HepG2 (cell line): ENCODE measurements around the gene SLC25A28. TPM values are rescaled to one million over a fixed set of nuclear protein-coding genes. Genes with fewer than 3 reads are reported as not detected.
A peak's percentile ranks its signal among the peaks of the same experiment; 100 is the strongest.

Experiments
- CREB1 ChIP-seq, 2 experiments: fragments of 450-650 bp in 1 of 2; IDR thresholded peaks; 2 replicates each; pipeline ENCODE4 v1.6.1; 2016 to 2017; ENCODE audit warnings: control low read depth in 1 of 2, mild to moderate bottlenecking in 1 of 2, missing compliant biosample characterization in 1 of 2, missing genetic modification characterization in 1 of 2
- FOSL1 ChIP-seq: sonication (generic); formaldehyde crosslinking; IDR thresholded peaks from 2 replicates; pipeline ENCODE4 v1.9.0; 2021; ENCODE audit warnings: missing genetic modification reagents, borderline replicate concordance
- HNRNPK ChIP-seq: fragments of 200-400 bp; formaldehyde crosslinking; IDR thresholded peaks from 2 replicates; pipeline ENCODE4 v1.6.1; 2018; ENCODE audit warnings: low read length, low read depth, moderate library complexity, mild to moderate bottlenecking; ENCODE audit not compliant: poor library complexity, severe bottlenecking
- KDM4B ChIP-seq: sonication (generic); formaldehyde crosslinking; IDR thresholded peaks from 2 replicates; pipeline ENCODE4 v1.4.0; 2020; ENCODE audit warnings: missing genetic modification reagents
- NONO ChIP-seq, 2 experiments: fragments of 450-650 bp in 1 of 2; sonication (generic) in 1 of 2; formaldehyde crosslinking in 1 of 2; IDR thresholded peaks in 1 of 2; conservative IDR thresholded peaks in 1 of 2; 2 replicates each; pipeline versions ENCODE4 v1.6.1 to v1.8.0; 2017 to 2022; ENCODE audit warnings: mild to moderate bottlenecking in 1 of 2, missing genetic modification reagents in 1 of 2, moderate library complexity in 1 of 2
- RARA ChIP-seq: IDR thresholded peaks from 2 replicates; pipeline ENCODE4 v1.6.1; 2016; ENCODE audit warnings: missing genetic modification reagents, missing compliant biosample characterization
- SP4 ChIP-seq: sonication (generic); formaldehyde crosslinking; IDR thresholded peaks from 2 replicates; pipeline ENCODE4 v1.8.1; 2023; ENCODE audit warnings: mild to moderate bottlenecking, missing genetic modification reagents
- SRSF9 ChIP-seq: fragments of 200-400 bp; formaldehyde crosslinking; IDR thresholded peaks from 2 replicates; pipeline ENCODE4 v1.6.1; 2018; ENCODE audit warnings: borderline replicate concordance, mild to moderate bottlenecking, low read depth, low read length; ENCODE audit not compliant: insufficient read depth, poor library complexity, severe bottlenecking
- ZEB1 ChIP-seq: IDR thresholded peaks from 2 replicates; pipeline ENCODE4 v1.6.1; 2012; ENCODE audit warnings: mild to moderate bottlenecking, low read depth, inconsistent platforms; ENCODE audit not compliant: insufficient replicate concordance
- ZNF142 ChIP-seq: sonication (generic); formaldehyde crosslinking; IDR thresholded peaks from 2 replicates; pipeline ENCODE4 v1.4.0; 2020; ENCODE audit warnings: missing genetic modification reagents
- ZNF20 ChIP-seq: sonication (generic); formaldehyde crosslinking; IDR thresholded peaks from 2 replicates; pipeline ENCODE4 v1.4.0; 2020; ENCODE audit warnings: mild to moderate bottlenecking, moderate library complexity, missing genetic modification reagents
- ZNF276 ChIP-seq: sonication (generic); formaldehyde crosslinking; IDR thresholded peaks from 2 replicates; pipeline ENCODE4 v1.4.0; 2020; ENCODE audit warnings: mild to moderate bottlenecking, low read depth, missing genetic modification reagents
- ZNF326 ChIP-seq: sonication (generic); formaldehyde crosslinking; IDR thresholded peaks from 2 replicates; pipeline ENCODE4 v1.4.0; 2020; ENCODE audit warnings: missing genetic modification reagents, borderline replicate concordance
- ZNF550 ChIP-seq: sonication (generic); formaldehyde crosslinking; IDR thresholded peaks from 2 replicates; pipeline ENCODE4 v1.4.0; 2020; ENCODE audit warnings: mild to moderate bottlenecking, missing genetic modification reagents, borderline replicate concordance
- ZNF619 ChIP-seq: sonication (generic); formaldehyde crosslinking; IDR thresholded peaks from 2 replicates; pipeline ENCODE4 v1.4.0; 2020; ENCODE audit warnings: mild to moderate bottlenecking, missing genetic modification reagents
- ZNF781 ChIP-seq: sonication (generic); formaldehyde crosslinking; IDR thresholded peaks from 2 replicates; pipeline ENCODE4 v1.5.1; 2020; ENCODE audit warnings: borderline replicate concordance, mild to moderate bottlenecking, missing genetic modification reagents; ENCODE audit errors: not compliant biosample characterization
- ZSCAN9 ChIP-seq: IDR thresholded peaks from 2 replicates; pipeline ENCODE4 v1.6.1; 2016; ENCODE audit warnings: borderline replicate concordance
- polyA plus RNA-seq, 8 experiments: library from polyadenylated mRNA; depleted of rRNA in 3 of 8; stranded (reverse) in 7 of 8; unstranded in 1 of 8; fragments of >200 nt; fragmentation: Illumina TruSeq in 4 of 8; extraction: Trizol in 4 of 8; gene quantifications; 2 replicates each; pipeline versions ENCODE4 v1.2.1 to v1.2.3, GENCODE V29; 2011 to 2016; ENCODE audit warnings: low read depth in 4 of 8, missing spikeins in 1 of 8, mixed read lengths in 1 of 8; ENCODE audit not compliant: insufficient read depth in 1 of 8
- total RNA-seq, 5 experiments: library from RNA; depleted of rRNA; stranded (reverse); fragments of >200 nt; fragmentation: Illumina TruSeq; extraction: Trizol; gene quantifications; 2 replicates each; pipeline ENCODE4 v1.2.3, GENCODE V29; 2016; ENCODE audit warnings: low read depth in 1 of 5
- TF ChIP-seq, protein P1 (sequence below): sonication (generic); formaldehyde crosslinking; IDR thresholded peaks from 2 replicates; pipeline ENCODE4 v1.5.1; 2020; ENCODE audit warnings: missing genetic modification reagents, mild to moderate bottlenecking, borderline replicate concordance

SLC25A28 gene
- total and polyA plus RNA-seq, 2 of the 13 experiments (the other 11 are each of a cell fraction or from before 2014, with no cell fraction given): 15.2 to 41.0 TPM

- TF ChIP-seq ZNF781 (CRISPR knock-in tag) (peak; percentile 93), ZNF142 (peak; percentile 62; the same call in 1 of the 2 replicates), ZEB1 (no peak), ZSCAN9 (peak; percentile 20), ZNF619 (CRISPR knock-in tag) (peak; percentile 44; the same call in 1 of the 2 replicates), HNRNPK (peak; percentile 57), SP4 (CRISPR knock-in tag) (peak; percentile 4), KDM4B (CRISPR knock-in tag) (no peak), SRSF9 (no peak), ZNF20 (CRISPR knock-in tag) (0 out of 2 replicates have a peak, but pooled peaks have one; percentile 70), ZNF276 (peak; percentile 62; the same call in 1 of the 2 replicates), ZNF550 (CRISPR knock-in tag) (no peak), RARA (CRISPR knock-in tag) (peak; percentile 4; the same call in 1 of the 2 replicates), NONO (IDR thresholded peaks at IDR 0.05) (no peak), NONO (CRISPR knock-in tag; conservative IDR thresholded peaks at IDR 0.05) (peak; percentile 85), ZNF326 (CRISPR knock-in tag) (no peak), FOSL1 (no peak; the same call in 1 of the 2 replicates), CREB1 (IDR thresholded peaks at IDR 0.05) (0 out of 2 replicates have a peak, but pooled peaks have one; percentile 69), CREB1 (CRISPR knock-in tag; IDR thresholded peaks at IDR 0.05) (0 out of 2 replicates have a peak, but pooled peaks have one; percentile 65)
- TF ChIP-seq, protein P1, sequence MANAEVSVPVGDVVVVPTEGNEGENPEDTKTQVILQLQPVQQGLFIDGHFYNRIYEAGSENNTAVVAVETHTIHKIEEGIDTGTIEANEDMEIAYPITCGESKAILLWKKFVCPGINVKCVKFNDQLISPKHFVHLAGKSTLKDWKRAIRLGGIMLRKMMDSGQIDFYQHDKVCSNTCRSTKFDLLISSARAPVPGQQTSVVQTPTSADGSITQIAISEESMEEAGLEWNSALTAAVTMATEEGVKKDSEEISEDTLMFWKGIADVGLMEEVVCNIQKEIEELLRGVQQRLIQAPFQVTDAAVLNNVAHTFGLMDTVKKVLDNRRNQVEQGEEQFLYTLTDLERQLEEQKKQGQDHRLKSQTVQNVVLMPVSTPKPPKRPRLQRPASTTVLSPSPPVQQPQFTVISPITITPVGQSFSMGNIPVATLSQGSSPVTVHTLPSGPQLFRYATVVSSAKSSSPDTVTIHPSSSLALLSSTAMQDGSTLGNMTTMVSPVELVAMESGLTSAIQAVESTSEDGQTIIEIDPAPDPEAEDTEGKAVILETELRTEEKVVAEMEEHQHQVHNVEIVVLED: peak; percentile 93
Measured at GRCh38 chr10:99620711-99621453, 643 bp upstream of the SLC25A28 start (continued).
